Iris pigment epithelial cell (primary cell): ENCODE results near the gene FNDC3B.
A peak's percentile ranks its signal among the peaks of the same experiment; 100 is the strongest.

ENCODE experiments used
- DNase-seq: peaks from one replicate; pipeline ENCODE4 v3.0.0-alpha.2; 2011; ENCODE audit warnings: low read depth

Gene FNDC3B

DNA sequence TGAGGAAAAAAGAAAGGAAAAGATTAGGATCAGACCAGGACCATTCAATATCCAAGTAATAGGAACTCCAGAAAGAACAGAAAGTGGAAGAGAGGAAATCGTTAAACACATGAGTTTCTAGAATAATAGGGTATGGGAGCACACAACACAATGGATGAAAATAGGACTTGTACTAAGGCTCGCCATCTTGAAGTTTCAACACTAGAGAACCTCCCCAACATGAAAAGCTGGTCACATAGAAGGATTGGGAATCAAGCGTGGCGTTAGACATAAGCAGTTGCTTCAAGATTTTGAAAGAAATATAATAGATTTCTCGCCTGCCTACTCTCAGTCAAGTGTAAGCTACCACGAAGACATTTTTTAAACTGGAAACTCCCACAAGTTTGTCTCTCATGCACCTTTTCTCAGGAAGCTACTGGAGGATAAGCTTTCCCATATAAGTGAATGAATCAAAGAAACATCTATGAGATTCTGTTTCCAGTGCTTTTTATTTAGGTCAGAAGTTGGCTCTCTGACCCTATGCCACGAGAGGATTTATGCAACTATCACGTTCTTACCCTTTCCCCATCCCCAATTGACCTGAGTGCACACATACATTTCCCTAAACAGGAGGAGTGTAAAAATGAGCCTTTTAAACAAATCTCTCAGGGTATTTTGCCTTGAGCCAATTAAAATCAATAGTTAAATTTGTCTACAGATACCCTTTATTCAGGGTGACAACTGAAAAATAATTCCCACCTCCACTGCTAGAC, 363.7 kb downstream of the FNDC3B start:
- no peak for DNase-seq

DNA sequence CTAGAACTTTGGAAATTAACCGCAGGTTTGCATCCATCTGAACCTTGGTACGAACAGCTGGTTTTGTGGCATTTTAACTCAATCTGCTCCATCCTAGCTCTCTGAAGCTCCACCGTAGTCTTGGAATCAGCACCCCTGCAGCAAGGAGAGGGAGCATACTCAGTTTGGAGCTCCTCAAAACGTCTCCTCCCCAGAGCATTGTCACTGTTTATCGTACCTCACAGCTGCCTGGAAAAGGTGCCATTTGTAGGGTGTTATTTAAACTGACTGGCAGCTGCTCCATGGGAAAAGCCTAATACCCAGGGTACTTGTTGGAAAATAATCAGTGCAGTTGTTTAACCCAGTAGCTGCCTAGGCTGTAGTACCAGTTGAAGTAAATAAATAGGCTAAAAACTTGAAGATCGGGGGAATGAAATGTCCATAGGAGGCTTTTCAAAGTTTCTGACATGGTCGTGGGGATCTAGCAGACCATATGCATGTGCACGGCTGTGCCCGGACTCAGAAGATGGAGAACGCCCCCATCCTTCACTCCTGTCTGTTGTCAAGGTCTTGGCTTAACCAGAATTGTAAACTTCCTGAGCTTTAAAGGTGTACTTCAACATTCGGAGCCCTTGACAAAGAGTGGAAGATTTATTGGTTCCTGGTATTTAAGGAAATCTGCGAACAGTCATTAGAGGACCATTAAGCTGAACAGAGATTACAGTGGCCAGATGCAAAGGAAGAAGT, 365.0 kb downstream of the FNDC3B start:
- DNase-seq: no peak

DNA sequence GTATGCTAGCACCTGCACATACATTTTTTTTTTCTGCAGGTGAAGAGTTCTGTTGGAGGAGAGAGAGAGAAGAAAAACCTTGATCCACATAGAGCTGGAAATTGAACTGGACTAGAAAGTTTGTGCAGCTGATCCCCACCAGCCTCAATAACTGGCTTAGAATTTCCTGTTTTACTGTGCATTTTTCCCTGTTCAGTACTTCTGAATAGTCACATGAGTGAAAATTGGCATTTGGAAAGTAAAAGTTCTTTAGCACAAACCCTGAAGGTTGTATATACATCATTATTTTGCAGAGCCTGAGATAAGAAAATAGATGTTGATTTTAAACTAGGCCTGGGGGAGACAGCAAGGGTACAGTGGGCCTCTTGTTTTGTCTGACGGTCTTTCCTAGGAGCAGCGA, 366.5 kb downstream of the FNDC3B start:
- no peak for DNase-seq

DNA sequence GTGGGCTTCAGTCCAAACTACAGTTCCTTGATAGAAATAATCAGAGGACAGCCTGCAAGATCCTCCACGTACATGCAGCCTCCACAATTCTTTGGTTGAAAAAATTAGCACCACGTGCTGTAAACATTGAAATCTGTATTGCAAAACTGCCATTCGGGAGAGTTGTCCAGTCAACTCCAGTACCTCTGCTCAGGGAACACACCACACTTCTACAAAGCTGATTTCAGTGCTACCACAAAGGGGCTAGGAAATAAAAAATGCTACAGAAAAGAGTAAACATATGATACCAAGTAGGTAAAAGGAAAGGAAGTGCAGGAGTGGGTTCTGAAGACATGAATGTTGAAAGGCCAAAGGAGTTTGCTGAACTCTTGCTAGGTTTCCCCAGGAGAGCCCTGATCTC, 368.5 kb downstream of the FNDC3B start:
- no peak for DNase-seq

DNA sequence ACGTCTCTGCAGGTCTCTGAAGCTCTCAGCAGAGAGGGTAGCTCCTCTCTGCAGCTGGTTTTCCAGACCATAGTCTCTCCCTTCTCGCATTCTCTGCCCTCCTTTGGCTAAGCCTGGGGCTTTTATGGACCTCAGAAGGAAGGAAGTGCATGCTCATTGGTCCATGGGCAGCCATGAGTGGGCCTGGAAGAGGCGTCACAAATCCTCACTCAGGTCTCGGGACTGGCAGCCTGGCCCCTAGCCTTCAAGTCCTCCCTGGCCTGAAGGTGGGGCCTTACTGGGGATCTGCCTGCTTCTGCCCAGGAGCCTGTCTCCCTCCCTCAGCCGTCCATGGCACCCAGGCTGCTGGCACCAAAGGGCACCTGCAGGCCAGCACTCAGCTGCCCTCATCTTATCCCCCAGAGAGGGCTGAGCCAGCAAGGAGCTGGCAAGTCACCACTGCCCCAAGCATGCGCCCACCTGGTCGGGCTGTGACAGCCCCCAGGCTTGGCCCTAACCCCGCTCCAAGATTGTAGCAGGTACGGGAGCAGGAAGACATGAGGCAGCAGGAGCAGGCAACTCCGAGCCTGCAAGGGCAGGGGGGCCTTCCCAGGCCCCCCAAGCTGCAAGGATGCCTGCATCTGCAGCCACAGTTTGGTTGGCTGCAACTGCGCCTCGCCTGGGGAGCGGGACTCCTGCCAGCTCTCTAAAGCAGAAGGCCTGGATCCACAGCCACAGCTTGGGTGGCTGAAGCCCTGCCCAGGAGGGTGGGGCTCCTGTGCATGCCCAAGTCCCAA, 371.5 kb downstream of the FNDC3B start:
- DNase-seq: peak; percentile 17

DNA sequence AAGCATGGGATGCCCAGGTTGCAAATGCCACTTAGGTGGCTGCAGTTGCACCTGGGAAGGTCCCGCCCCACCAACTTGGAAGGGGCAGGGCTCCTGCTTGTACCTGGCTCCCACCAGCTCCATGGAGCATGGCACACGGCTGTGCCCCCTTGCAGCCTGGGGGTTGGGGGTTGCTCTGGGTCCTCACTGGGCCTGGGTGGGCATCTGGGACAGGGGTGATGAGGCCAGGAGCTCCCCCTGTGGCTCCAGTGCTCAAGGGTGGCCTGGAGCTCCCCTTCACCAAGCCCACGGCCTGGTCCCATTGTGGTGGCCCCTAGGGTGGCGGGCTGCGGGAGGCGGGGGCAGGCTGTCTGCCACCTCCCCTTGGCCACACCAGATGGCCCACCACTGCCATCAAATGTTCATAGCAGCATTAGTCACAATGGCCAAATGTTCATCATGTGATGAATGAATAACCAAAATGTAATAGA, 372.1 kb downstream of the FNDC3B start:
- DNase-seq: no peak

DNA sequence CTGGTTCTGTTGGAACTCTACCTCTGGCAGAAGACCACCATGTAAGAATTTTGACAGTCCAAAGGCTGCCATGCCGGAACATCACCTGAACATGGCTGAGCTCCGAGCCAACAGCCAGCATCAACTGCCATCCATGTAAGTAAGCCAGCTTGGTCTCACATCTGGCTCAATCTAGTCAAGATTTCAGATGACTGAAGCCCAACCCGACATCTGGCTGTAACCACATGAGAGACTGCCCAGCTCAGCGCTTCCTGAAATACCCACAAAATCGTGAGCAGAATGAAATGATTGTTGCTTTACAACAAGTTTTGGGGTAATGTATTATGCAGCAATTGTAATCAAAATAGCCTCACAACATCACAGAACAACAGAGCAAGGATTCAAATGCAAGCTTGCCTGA, 375.9 kb downstream of the FNDC3B start:
- DNase-seq: no peak

DNA sequence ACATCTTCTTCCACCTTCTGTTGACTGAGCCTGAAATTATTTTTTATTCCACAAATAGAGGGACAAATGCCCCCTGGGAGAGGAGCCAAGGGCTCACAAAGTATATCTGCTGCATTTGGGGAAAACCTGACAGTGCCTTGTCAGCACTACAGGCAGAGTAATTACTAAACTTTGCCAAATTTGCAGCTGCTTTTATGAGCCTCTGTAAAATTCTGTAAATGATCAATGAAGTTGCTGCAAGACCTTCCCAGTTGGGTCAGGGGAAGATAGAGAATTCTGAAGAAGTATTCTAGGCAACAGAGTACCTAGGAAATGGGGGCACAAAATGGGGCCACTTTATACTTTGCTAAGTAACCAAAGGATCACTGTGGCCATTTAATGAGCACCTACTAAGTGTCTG, 398.3 kb downstream of the FNDC3B start:
- no peak for DNase-seq

DNA sequence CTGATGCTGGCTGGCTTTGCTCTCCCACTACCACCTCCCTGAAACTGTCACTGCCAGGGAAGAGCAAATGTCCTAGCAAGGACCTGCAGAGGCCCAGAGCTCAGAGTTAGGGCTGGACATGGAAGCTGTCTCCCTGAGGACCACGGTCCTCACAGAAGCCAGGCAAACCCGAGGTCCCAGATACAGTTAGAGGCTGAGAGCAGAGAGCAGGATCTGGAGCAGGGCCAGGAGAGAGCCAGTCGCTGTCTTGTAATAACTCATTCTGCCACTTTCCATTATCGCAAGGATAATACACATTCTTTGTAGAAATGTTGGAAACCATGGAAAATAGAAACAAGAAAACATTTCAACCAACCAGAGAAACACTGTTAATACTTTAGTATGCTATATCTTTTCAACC, 398.8 kb downstream of the FNDC3B start:
- no peak for DNase-seq

DNA sequence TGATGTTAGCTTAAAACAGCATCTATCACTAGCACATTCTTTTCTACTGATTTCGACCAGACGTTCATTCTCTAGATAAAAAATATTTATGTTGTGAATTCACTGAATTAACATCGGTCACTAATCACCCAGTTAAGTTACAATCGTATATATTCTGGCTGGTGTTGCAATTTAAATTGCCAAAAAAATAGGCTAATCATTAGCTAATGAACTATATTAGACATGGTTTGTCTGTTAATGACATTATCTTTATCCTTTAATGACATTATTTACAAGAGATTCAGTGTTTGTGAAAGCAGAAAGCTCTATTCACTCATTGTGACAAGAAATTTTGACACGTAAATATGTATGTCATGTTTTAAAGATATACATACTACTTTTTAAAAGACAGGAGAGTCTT, 402.2 kb downstream of the FNDC3B start:
- DNase-seq: no peak

DNA sequence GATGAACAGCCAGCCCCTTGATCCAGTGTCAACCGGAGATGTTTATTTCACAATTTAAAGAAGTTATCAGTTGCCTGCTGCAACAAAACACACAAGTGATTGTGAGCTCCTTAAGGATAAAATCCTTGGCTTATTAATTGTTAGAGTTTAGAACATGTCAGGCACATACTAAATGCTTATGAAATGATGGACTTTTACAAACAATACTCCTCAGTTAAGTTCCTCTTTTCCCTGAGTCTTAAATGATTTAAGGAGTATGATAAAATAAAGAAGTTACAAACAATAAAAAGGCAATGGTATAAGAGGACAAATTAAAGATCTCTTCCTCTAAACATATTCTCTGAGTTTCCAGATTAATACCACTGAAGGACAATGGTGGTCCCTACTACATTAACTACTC, 403.2 kb downstream of the FNDC3B start:
- DNase-seq: no peak

DNA sequence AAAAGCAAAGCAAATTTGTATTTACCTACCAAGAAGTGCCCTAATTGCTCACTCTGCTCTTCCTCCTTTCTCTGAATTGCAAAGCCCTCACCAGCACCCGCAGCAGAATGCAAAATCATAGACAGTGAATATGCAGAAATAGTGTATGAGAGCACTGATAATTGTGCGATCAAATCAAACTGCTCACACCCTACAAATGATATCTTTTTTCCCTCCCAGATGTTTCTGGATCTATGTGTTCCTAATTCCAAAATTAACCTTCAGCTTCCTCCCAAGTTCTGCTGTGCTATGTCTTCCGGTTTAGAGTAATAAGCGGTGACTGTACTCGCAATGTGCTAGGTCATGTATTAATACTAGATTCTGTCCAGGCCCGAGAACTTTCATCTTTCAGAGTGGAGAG, 405.4 kb downstream of the FNDC3B start:
- no peak for DNase-seq

DNA sequence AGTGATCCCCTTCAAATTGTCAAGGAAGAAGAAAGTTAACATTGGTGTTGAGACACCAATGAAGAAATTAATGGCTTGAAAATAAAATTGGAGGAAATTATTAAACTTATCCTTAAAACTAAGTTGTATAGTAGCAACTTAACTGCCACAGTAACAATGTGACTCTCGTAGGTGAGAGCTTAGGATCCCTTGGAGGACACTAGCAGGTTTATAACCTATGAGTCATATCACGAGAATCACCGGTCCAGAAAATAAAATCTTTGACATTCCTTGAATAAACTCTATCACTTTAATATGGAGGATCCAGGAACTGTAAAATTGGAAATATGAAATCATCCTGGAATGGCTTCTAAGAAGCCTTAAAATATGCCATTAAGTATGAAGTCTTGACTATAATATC, 406.8 kb downstream of the FNDC3B start:
- DNase-seq: no peak

DNA sequence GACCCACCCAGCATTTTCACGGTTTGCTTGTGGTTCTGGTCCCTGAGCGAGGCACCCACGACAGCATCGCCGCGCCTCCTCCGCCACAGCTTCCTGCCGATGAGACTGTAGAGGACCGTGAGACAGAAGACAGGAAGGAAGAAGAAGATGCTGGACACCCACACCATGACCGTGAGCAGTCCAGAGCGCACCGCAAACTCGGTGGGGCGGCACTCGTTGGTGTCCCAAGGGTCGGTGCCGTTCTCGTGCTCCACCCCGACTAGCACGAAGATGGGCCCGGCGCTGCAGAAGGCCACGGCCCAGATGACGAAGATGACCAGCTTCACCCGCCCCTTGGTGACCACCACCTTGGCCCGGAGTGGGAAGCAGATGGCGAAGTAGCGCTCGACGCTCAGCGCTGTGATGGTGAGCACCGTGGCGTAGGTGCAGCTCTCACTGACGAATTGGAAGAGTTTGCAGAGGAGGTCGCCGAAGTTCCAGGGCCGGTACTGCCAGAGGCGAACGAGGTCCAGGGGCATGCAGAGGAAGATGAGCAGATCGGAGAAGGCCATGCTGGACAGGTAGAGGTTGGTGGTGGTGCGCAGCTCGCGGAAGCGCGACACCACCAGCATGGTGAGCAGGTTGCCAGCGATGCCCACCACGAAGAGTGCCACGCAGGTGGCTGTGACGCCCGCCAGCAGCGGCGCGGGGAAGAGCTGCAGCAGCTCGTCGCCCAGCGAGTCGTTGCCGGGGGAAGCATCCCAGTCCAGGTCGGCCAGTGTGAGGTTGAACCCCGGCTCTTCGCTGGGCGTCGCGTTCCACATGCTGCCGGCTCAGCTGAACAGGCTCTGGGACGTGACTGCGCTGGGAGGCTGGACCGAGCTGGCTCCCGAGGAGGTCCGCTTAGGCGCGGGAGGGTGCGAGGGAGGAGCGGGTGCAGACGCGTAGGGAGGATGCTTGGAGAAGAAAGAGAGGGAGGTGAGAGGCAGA, 408.5 kb downstream of the FNDC3B start, which contains the start of gene GHSR:
GHSR (minus strand) TSS at position 846 of the 969 bp plus-strand sequence; CDS start at position 803, 43 bp downstream.
- no peak for DNase-seq

DNA sequence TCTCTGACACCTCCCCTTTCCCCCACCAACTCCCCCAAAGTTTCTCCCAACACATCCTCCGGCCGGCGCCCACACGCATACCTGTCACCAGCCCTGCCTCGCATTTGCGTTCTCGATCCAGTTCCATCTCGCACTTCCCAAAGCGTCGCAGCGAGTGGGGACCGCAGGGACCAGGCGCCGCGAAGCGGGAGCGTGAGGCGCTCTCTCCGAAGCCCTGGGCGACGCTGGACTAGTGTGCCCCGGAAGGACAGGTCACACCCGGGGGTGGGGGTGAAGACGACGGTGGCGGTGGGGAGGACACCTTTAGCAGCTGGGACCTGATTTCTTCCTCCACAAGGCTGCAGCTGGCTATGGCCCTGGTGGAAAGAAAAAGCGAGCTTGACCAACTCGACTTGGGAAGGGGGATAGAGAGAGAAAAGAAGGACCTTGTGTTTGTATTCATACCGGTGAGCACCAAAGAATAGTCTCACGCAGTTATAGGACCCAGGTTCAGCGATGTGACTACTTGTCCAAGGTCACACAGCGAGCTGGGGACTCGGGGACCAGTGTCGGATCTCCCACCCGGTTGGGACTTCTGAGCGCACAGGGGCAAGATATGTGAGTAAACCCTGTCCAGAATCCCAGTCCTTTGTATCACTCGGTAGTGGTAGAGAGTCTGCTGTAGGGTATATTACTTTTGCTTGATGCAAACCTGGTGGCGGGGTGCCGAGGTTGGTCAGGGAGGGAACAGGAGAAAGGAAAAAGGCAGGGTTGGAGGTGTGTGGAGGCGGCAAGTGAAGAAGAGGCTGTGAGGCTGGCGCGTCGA, 409.5 kb downstream of the FNDC3B start:
- no peak for DNase-seq

DNA sequence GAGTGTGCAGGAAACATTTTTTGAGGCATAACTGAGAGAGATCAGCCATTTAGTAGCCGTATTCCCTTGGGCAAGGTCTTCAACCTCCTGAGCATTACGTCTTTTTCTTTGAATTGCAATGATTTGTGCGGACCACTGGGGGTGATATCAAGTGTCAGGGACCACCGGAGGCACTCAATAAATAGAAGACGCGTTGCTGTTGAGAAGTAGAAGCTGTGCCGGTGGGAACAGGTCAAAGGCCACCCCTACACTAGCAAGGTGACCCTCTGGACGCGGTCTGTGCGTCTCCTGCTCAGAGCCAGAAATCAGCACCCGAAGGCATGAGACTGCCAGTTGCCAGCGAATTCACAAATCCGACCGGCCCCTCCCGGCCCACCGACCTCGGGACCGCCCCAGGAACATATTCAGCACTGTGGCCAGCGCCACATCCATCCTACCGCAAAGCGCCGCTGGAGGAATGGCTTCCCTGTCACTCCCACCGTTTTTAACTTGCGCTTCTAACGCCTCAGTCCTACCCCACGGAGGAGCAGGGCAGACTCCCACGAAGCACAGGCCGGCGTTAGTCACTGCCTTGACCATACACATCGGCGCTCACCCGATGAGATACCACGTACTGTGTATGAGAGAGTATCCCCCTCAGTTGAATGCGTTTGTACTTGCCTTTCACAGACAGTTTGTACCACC, 410.2 kb downstream of the FNDC3B start:
- peak; percentile 25 for DNase-seq
